HEK293T (cell line): ENCODE measurements around the gene CFC1.
"Not testable (repeated sequence)": the region's sequence is repeated elsewhere in the genome, so short reads cannot be mapped to it uniquely, and the experiment has no call there.

Source experiments
- ARNT ChIP-seq: fragments of 450-650 bp; IDR thresholded peaks from 2 replicates; pipeline ENCODE4 v1.6.1; 2017; ENCODE audit warnings: mild to moderate bottlenecking
- CTBP1 ChIP-seq: fragments of 450-650 bp; IDR thresholded peaks from 2 replicates; pipeline ENCODE4 v1.6.1; 2016; ENCODE audit warnings: borderline replicate concordance

DNA sequence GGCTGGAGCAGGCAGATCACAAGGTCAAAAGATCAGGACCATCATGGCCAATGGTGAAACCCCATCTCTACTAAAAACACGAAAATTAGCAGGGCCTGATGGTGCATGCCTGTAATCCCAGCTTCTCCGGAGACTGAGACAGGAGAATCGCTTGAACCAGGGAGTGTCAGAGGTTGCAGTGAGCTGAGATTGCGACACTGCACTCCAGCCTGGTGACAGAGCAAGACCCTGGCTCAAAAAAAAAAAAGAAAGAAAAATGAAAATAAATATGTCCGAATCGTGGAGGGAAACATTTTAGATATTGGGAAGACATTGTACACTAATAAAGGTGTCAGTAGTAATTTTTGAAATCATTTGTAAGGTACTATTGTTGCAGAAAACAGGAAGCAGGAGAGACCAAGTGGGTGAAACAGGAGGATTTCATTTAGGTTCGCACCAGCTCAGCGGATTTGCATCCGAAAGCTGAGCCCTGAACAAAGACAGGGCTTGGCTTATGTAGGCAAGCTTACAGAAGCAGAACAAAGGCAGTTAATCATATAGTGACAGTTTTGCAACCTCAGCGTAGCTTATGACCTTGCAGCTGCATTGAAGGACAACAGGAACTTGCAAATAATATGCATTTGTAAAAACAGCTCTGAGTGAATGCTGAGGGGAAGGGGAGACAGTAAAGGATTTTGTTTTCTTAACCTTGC is 29.6 kb upstream of the CFC1 start:
- TF ChIP-seq CTBP1, ARNT: not testable (repeated sequence)
